ENCODE measurements around the gene GADD45B.

Gene GADD45B

DNA sequence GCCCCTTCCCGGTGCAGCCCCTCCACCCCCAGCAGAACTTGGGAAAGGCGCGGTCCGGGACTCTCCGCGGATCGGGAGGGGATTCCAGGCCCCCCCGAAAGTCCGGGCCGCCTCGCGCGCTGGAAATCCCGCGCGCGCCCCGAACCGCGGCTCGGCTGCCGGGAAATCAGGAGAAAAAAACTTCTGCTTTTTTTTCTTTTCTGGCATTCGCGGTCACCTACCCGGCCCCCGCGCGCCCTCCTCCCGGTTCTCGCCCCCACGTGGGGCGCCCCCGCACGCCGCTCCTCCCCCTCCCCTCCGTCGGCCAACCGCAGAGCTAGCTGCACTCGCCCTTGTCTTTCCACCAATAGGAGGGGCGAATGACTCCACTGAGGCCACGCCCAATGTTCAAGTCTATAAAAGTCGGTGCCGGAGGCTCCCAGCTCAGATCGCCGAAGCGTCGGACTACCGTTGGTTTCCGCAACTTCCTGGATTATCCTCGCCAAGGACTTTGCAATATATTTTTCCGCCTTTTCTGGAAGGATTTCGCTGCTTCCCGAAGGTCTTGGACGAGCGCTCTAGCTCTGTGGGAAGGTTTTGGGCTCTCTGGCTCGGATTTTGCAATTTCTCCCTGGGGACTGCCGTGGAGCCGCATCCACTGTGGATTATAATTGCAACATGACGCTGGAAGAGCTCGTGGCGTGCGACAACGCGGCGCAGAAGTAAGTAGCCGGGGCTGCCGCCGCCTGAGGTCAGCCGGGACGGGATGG, at the start of gene GADD45B:
GADD45B (plus strand) TSS at position 426 of the 749 bp plus-strand sequence; CDS start at position 658, 232 bp downstream.
- Histone ChIP-seq H3K9me3 (ENCODE audit: low read depth, low read length) (no peaks in the 10 kb centered on the region), H3K27ac (no peak within 1 kb of the TSS), H3K36me3 (ENCODE audit: insufficient read depth, low read length) (no peaks in the 10 kb centered on the region), H3K9ac (ENCODE audit: insufficient read length) (peak within 1 kb of the TSS; percentile 70), H3K4me3 (peak within 1 kb of the TSS; percentile 96)
- TF ChIP-seq FOXP2 (optimal IDR thresholded peaks at IDR 0.05; ENCODE audit: control extremely low read depth, extremely low read length, insufficient read depth) (peak; percentile 15), EZH2 (IDR thresholded peaks at IDR 0.05) (no peak), POLR2AphosphoS5 (IDR thresholded peaks at IDR 0.05; ENCODE audit: borderline replicate concordance, low read depth, low read length) (peak; percentile 100)
- DNase-seq (ENCODE audit: low read depth, low spot score): peak; percentile 96

DNA sequence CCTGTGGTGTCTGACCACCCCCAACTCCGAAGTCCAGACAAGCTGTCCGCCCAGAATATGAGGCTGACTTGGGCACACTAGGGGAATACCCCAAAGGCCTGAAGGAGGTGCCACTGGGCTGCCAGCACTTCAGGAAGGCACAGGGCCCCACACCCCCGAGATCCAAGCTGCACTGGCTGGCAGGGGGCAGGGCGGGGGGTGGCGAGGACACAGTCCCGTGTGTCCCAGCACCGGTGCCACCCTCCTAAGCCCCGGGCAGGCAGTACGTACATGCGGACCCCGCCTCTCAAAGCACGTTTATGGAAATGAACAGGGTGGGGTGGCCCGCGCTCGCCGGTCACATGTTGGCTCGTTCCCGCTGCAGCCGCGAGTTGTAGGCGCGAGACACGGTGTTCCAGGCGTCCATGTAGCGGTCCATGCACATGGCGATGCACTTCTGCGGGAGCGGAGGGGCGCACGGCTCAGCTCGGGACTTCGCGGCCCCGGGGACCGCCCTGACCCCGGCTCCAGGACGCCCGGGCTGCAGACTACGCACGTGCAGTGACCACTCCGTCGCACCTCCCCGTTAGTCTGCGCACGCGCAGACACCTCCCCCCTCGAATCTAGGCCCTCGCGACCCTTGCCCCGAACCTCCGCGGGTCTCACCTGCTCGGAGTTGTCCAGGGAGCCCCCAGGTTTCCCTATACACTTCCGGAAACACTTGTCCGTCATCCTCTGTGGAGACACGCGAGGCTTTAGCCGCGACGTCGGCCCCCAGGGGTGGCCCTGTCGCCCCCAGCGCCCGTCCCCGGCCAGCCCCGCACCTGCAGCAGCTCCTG, 49.1 kb upstream of the GADD45B start:
- TF ChIP-seq EZH2 (IDR thresholded peaks at IDR 0.05) (no peak), FOXP2 (optimal IDR thresholded peaks at IDR 0.05; ENCODE audit: control extremely low read depth, extremely low read length, insufficient read depth) (no peak), POLR2AphosphoS5 (IDR thresholded peaks at IDR 0.05; ENCODE audit: borderline replicate concordance, low read depth, low read length) (no peak)
- peaks cover 39% of the 10 kb centered on the region for H3K36me3 ChIP-seq (ENCODE audit: insufficient read depth, low read length)
- peak overlapping the region; percentile 99 for H3K4me3 ChIP-seq
- peak overlapping the region; percentile 99 for H3K9ac ChIP-seq (ENCODE audit: insufficient read length)
- H3K27ac ChIP-seq: peak overlapping the region; percentile 99
- no peak for DNase-seq (ENCODE audit: low read depth, low spot score)
- no peaks in the 10 kb centered on the region for H3K9me3 ChIP-seq (ENCODE audit: low read depth, low read length)

GRCh38 chr19:2427429-2428320, 48.3 kb upstream of the GADD45B start, which contains the start of gene TIMM13:
Gene TIMM13 (minus strand): TSS chr19:2427586. CDS start chr19:2427533, 53 bp downstream.
- peaks cover 47% of the 10 kb centered on the region for H3K36me3 ChIP-seq (ENCODE audit: insufficient read depth, low read length)
- DNase-seq (ENCODE audit: low read depth, low spot score): peak; percentile 72
- peak within 1 kb of the TSS; percentile 99 for H3K27ac ChIP-seq
- peak within 1 kb of the TSS; percentile 99 for H3K4me3 ChIP-seq
- no peaks in the 10 kb centered on the region for H3K9me3 ChIP-seq (ENCODE audit: low read depth, low read length)
- peak within 1 kb of the TSS; percentile 99 for H3K9ac ChIP-seq (ENCODE audit: insufficient read length)
- TF ChIP-seq POLR2AphosphoS5 (IDR thresholded peaks at IDR 0.05; ENCODE audit: borderline replicate concordance, low read depth, low read length) (peak; percentile 90), FOXP2 (optimal IDR thresholded peaks at IDR 0.05; ENCODE audit: control extremely low read depth, extremely low read length, insufficient read depth) (no peak), EZH2 (IDR thresholded peaks at IDR 0.05) (no peak)

GRCh38 chr19:2428321-2428690, 47.6 kb upstream of the GADD45B start:
- Histone ChIP-seq H3K9me3 (ENCODE audit: low read depth, low read length) (no peaks in the 10 kb centered on the region), H3K9ac (ENCODE audit: insufficient read length) (no peak overlapping the region), H3K27ac (peak overlapping the region; percentile 99), H3K4me3 (peak overlapping the region; percentile 99), H3K36me3 (ENCODE audit: insufficient read depth, low read length) (peaks cover 47% of the 10 kb centered on the region)
- 0 out of 2 replicates have a peak, but pooled peaks have one; percentile 42 for TF ChIP-seq POLR2AphosphoS5 (IDR thresholded peaks at IDR 0.05; ENCODE audit: borderline replicate concordance, low read depth, low read length)
- TF ChIP-seq EZH2 (IDR thresholded peaks at IDR 0.05): no peak
- TF ChIP-seq FOXP2 (optimal IDR thresholded peaks at IDR 0.05; ENCODE audit: control extremely low read depth, extremely low read length, insufficient read depth): no peak
- no peak for DNase-seq (ENCODE audit: low read depth, low spot score)

DNA sequence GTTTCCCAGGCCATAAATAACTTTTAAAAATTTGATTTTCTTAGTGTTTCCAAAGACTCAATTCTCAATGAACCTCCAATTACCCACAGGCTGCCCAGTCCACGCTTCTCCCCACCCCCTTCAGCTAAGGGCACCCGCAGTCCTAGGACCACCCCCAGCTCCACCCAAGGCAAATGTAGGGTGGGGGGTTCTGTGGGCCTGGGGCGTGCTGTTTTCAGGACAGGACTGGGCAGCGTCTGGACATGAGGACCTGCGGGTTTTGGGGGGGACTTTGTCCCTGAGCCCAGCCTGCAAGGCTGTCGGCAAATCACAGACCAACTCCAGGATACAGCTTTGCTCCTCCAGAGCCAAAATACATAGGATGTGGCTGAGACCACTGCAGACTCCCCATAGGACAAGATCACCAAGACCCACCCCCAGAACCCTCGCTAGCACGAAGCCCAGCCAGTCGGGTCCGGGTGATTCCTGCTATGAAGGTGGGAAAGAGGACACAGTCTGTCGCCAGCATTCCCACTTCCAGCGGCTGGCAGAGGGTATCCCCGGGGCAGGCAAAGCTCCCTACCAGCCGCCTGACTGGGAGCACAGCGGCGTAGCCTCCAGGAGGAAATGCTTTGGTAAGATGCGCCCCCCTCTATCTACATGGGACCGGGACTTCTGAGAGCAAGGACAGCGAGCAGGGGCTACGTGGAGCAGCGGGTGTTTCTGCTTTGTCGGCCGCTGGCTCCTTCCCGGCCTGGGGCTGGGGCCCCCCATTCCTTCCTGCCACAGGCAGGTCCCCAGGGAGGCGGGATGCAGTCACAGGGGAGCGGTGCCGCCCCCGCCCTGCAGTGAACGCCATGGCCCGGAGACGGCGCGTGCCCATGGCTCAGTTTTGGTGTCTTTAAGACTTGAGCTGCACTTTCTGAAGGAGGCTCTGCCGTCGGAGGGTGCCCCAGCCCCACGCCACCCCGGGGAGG, 46.9 kb upstream of the GADD45B start:
- DNase-seq (ENCODE audit: low read depth, low spot score): no peak
- H3K27ac ChIP-seq: peak overlapping the region; percentile 99
- no peak overlapping the region for H3K9ac ChIP-seq (ENCODE audit: insufficient read length)
- H3K9me3 ChIP-seq (ENCODE audit: low read depth, low read length): no peaks in the 10 kb centered on the region
- peaks cover 48% of the 10 kb centered on the region for H3K36me3 ChIP-seq (ENCODE audit: insufficient read depth, low read length)
- H3K4me3 ChIP-seq: no peak overlapping the region
- peak; percentile 44; the same call in 1 of the 2 replicates for TF ChIP-seq POLR2AphosphoS5 (IDR thresholded peaks at IDR 0.05; ENCODE audit: borderline replicate concordance, low read depth, low read length)
- no peak for TF ChIP-seq FOXP2 (optimal IDR thresholded peaks at IDR 0.05; ENCODE audit: control extremely low read depth, extremely low read length, insufficient read depth)
- no peak for TF ChIP-seq EZH2 (IDR thresholded peaks at IDR 0.05)

DNA sequence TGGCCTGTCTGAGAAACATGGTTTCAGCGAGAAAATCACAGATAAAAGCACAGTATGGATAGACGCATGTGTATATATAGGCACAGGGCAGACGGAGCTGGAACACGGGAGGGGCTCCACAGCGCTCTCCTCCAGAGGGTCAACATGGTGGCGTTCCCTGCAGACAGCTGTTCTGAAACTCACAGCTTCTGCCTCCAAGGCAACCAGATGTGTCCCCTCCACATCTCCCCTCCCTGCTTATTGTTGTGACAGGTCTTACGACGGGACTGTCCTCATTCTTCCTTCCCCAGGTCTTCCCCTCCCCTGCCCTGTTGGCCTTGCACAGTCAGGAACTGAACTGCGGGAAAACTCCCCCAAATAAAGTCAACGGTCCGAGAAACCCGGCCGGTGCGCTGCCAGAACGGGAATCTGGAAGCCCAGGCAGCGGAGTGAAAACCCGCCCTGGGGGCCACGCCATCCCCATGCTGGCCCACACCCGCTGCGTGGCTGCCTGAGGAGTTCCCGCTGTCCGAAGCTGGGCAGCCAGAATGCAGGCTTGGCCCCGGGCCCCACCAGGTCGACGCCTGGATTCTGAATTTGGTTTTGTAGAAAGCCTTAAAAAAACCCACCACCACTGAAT, 45.9 kb upstream of the GADD45B start:
- no peak for TF ChIP-seq POLR2AphosphoS5 (IDR thresholded peaks at IDR 0.05; ENCODE audit: borderline replicate concordance, low read depth, low read length)
- no peak for TF ChIP-seq EZH2 (IDR thresholded peaks at IDR 0.05)
- no peak for TF ChIP-seq FOXP2 (optimal IDR thresholded peaks at IDR 0.05; ENCODE audit: control extremely low read depth, extremely low read length, insufficient read depth)
- Histone ChIP-seq H3K4me3 (no peak overlapping the region), H3K27ac (peak overlapping the region; percentile 99; the same call in 1 of the 2 replicates), H3K9ac (ENCODE audit: insufficient read length) (no peak overlapping the region), H3K9me3 (ENCODE audit: low read depth, low read length) (no peaks in the 10 kb centered on the region), H3K36me3 (ENCODE audit: insufficient read depth, low read length) (peaks cover 57% of the 10 kb centered on the region)
- no peak for DNase-seq (ENCODE audit: low read depth, low spot score)

Data from SK-N-MC (cell line).